GM19397 (cell line): ENCODE data around the gene PROC.
"Not testable (repeated sequence)": the region's sequence is repeated elsewhere in the genome, so short reads cannot be mapped to it uniquely, and the experiment has no call there.

Experiments used
- ATAC-seq: cut with Tn5 transposase; IDR thresholded peaks from one replicate; pipeline ENCODE4 v1.9.1; 2021; ENCODE audit warnings: mild to moderate bottlenecking, moderate library complexity; ENCODE audit not compliant: unreplicated experiment

The PROC gene

GRCh38 chr2:127425540-127426490 is 7.6 kb downstream of the PROC start:
- ATAC-seq: no peak

- no peak for ATAC-seq
These were observed 8.5 kb downstream of the PROC start for GRCh38 chr2:127426501-127427354.

GRCh38 chr2:127427376-127428056 is 9.3 kb downstream of the PROC start:
- ATAC-seq: no peak

GRCh38 chr2:127428057-127428814 is 10.0 kb downstream of the PROC start:
- no peak for ATAC-seq

GRCh38 chr2:127428815-127429109 is 10.5 kb downstream of the PROC start:
- no peak for ATAC-seq

- no peak for ATAC-seq
These were observed 11.1 kb downstream of the PROC start for GRCh38 chr2:127429291-127429690.

GRCh38 chr2:127429844-127430425 is 11.7 kb downstream of the PROC start:
- no peak for ATAC-seq

- ATAC-seq: no peak
These were observed 13.3 kb downstream of the PROC start for GRCh38 chr2:127431408-127432023.

GRCh38 chr2:127434515-127434914 is 16.3 kb downstream of the PROC start:
- no peak for ATAC-seq

- ATAC-seq: no peak
These were observed 18.8 kb downstream of the PROC start for GRCh38 chr2:127437056-127437455.

GRCh38 chr2:127437781-127438726 is 19.8 kb downstream of the PROC start:
- no peak for ATAC-seq

- no peak for ATAC-seq
These were observed 21.1 kb downstream of the PROC start for GRCh38 chr2:127439343-127439742.

GRCh38 chr2:127448526-127448925 is 30.3 kb downstream of the PROC start:
- ATAC-seq: no peak

- no peak for ATAC-seq
These were observed 31.2 kb downstream of the PROC start for GRCh38 chr2:127449414-127449813.

- no peak for ATAC-seq
These were observed 31.7 kb downstream of the PROC start for GRCh38 chr2:127449898-127450297.

GRCh38 chr2:127451981-127452380 is 33.8 kb downstream of the PROC start:
- no peak for ATAC-seq

GRCh38 chr2:127452423-127452822 is 34.2 kb downstream of the PROC start:
- ATAC-seq: not testable (repeated sequence)

- ATAC-seq: no peak
These were observed 34.8 kb downstream of the PROC start for GRCh38 chr2:127453013-127453391.
